Fibroblast of skin of left biceps (primary cell): ENCODE measurements around the gene RHOG.
"Not testable (repeated sequence)": the region's sequence is repeated elsewhere in the genome, so short reads cannot be mapped to it uniquely, and the experiment has no call there.

Experiments
- DNase-seq, 2 experiments: peaks; one replicate each; pipeline ENCODE4 v3.0.0-alpha.2; 2013; ENCODE audit warnings: low read depth in 2 of 2

Gene RHOG

GRCh38 chr11:3808861-3809623 is 31.7 kb downstream of the RHOG start:
- DNase-seq, result no peak

- DNase-seq, result no peak
These were observed 32.6 kb downstream of the RHOG start, which contains the start of gene PGAP2 for GRCh38 chr11:3807909-3808860. TSS of gene PGAP2 (plus strand) at chr11:3808560. CDS start at chr11:3811260, 2,700 bp downstream.

- DNase-seq, result no peak
These were observed 36.8 kb downstream of the RHOG start for GRCh38 chr11:3803726-3804495.

- no peak for DNase-seq
These were observed 38.6 kb downstream of the RHOG start for GRCh38 chr11:3802011-3802790.

- DNase-seq, result no peak
These were observed 40.9 kb downstream of the RHOG start for GRCh38 chr11:3799873-3800272.

GRCh38 chr11:3799143-3799542 is 41.6 kb downstream of the RHOG start:
- DNase-seq, result no peak

GRCh38 chr11:3797329-3798090 is 43.2 kb downstream of the RHOG start, which contains the start of gene NUP98:
TSS of gene NUP98 (minus strand) at chr11:3797554. CDS start at chr11:3782117, 15,437 bp downstream.
- peak; percentile 100 for DNase-seq

- DNase-seq, result no peak
These were observed 43.9 kb downstream of the RHOG start for GRCh38 chr11:3796801-3797328.

GRCh38 chr11:3796346-3796745 is 44.4 kb downstream of the RHOG start:
- no peak for DNase-seq

- no peak for DNase-seq
These were observed 44.8 kb downstream of the RHOG start for GRCh38 chr11:3796002-3796311.

- no peak for DNase-seq
These were observed 45.4 kb downstream of the RHOG start for GRCh38 chr11:3795131-3796001.

- DNase-seq, result not testable (repeated sequence)
These were observed 46.4 kb downstream of the RHOG start for GRCh38 chr11:3794387-3794786.

- no peak for DNase-seq
These were observed 53.9 kb downstream of the RHOG start for GRCh38 chr11:3786781-3787428.

- DNase-seq, result no peak
These were observed 57.1 kb downstream of the RHOG start for GRCh38 chr11:3783611-3784010.

- no peak for DNase-seq
These were observed 57.8 kb downstream of the RHOG start for GRCh38 chr11:3782963-3783362.

- DNase-seq, result no peak
These were observed 59.3 kb downstream of the RHOG start for GRCh38 chr11:3781423-3781822.
